Esophagus squamous epithelium (tissue), 4 donors: ENCODE measurements around the gene CRNKL1.
"Not testable (repeated sequence)": the region's sequence is repeated elsewhere in the genome, so short reads cannot be mapped to it uniquely, and the experiment has no call there.

Experiments used
- CTCF ChIP-seq, 6 experiments: fragments of 450-650 bp in 4 of 6; fragments of 200-600 bp in 2 of 6; sonication (generic) in 2 of 6; IDR thresholded peaks; one replicate each; pipeline ENCODE4 v1.5.1; 2016 to 2019; ENCODE audit warnings: antibody characterized with exemption in 6 of 6, mild to moderate bottlenecking in 4 of 6, moderate library complexity in 4 of 6
- POLR2A ChIP-seq, 4 donors: fragments of 450-650 bp; IDR thresholded peaks; one replicate each; pipeline ENCODE4 v1.6.1; 2017; ENCODE audit warnings: antibody characterized with exemption in 4 of 4, mild to moderate bottlenecking in 4 of 4, moderate library complexity in 3 of 4

- TF ChIP-seq CTCF, POLR2A (IDR thresholded peaks at IDR 0.05): not testable (repeated sequence)
These were observed 48.3 kb downstream of the CRNKL1 start for GRCh38 chr20:20003955-20004322.
